HG02938 (cell line): Measurements from ENCODE around the gene KMT5C.

ENCODE experiments used
- ATAC-seq: cut with Tn5 transposase; IDR thresholded peaks from one replicate; pipeline ENCODE4 v1.9.1; 2021; ENCODE audit warnings: mild to moderate bottlenecking, moderate library complexity; ENCODE audit not compliant: unreplicated experiment

The KMT5C gene

DNA sequence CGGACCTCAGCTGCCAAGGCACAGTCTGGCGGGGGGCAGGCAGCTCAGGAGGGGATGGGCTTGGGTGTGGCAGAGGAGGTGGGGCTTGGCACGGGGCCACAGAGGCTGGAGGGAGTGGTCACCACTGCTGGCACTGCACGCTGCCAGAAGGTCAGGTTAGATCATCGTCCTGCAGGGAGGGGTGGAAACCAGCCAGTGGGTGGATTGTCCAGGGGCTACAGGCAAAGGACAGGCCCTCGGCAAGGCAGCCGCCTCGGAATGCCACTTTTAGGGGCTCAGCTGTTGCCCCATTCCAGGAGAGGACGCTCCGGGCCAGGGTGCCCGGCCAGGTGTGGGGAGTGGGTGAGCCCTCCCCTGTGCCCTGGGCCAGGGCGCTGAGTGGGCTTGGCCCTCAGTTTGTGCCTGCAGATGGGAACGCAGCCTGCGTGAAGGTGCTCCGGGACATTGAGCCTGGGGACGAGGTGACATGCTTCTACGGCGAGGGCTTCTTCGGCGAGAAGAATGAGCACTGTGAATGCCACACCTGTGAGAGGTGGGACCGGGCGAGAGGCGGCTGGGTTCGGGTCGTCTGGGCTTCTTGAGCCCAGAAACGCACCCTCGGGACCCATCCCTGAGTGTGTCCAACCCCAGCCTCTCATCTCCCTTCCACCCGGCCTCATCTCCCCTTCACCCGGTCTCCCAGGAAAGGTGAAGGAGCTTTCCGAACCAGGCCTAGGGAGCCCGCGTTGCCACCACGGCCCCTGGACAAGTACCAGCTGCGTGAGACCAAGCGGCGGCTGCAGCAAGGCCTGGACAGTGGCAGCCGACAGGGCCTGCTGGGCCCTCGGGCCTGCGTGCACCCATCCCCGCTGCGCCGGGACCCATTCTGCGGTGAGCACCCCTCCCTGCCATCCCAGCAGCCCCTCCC, 6.4 kb downstream of the KMT5C start:
- no peak for ATAC-seq

- ATAC-seq, result no peak
Observed at GRCh38 chr19:55346725-55347441, 7.2 kb downstream of the KMT5C start.

GRCh38 chr19:55347442-55348009, 7.8 kb downstream of the KMT5C start:
- ATAC-seq, result no peak

DNA sequence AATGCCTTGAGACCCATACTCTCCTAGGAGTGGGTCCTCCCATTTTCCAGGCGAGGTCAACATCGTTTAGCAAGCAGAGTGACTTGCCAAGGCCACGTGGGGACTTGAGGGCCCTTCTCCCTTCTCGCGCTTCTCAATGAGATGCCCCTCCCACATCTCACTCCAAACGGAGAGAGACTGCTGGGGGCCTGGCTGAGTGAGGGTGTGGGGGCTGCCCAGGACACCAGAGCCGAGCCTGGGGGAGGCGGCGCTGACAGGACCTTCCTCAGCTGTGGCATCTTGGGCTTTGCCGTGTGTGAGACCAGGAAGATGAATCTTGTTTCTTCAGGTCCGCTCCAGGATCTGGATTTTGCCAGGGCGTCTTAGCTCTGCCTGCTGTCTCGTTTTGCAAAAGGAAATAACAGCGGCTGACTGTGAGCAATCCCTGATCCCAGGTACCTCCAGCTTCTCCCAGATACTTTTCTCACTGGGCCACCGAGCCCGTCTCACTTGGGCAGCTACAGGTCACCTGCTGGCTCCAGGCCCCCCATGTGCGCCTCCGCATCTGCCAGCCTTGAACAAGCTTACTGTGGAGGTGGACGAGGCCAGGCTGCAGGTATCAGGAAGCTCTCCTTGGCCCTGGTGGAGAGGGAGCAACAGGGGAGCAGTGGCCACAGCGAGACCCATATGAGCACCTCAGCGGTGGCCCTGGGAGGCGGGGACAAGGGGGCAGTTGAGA, 8.8 kb downstream of the KMT5C start:
- no peak for ATAC-seq

GRCh38 chr19:55350620-55351315, 11.1 kb downstream of the KMT5C start:
- no peak for ATAC-seq

GRCh38 chr19:55352040-55352439, 12.4 kb downstream of the KMT5C start:
- no peak for ATAC-seq

- ATAC-seq, result no peak
Observed at GRCh38 chr19:55352549-55353145, 13.0 kb downstream of the KMT5C start.

- ATAC-seq, result no peak
Observed at GRCh38 chr19:55353356-55353802, 13.7 kb downstream of the KMT5C start.

- no peak for ATAC-seq
Observed at GRCh38 chr19:55353803-55354697, 14.4 kb downstream of the KMT5C start.

- ATAC-seq, result no peak
Observed at GRCh38 chr19:55354698-55355212, 15.1 kb downstream of the KMT5C start, which contains the start of gene COX6B2. Gene COX6B2 (minus strand): TSS chr19:55354719. CDS start chr19:55354521, 198 bp downstream.

- ATAC-seq, result no peak
Observed at GRCh38 chr19:55355213-55355821, 15.6 kb downstream of the KMT5C start.

DNA sequence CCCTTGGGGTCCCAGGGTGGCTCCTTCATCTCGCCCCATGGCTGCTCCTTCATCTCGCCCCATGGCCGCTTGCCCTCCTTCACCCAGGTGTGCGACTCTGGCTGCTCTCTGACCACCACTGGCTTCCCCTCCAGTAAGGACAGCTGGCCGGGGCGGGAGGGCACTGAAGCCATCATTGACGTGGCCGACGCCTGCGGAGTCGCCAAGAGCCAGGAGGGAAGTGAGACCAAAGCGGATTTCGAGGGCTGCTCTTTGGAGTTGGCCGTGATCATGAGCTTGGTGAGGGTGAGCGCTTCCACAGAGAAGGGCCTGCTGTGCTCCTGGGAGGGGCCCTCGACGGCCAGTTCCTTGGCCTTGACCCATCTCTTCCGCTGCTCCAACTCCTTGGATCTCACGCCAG, 18.8 kb downstream of the KMT5C start:
- no peak for ATAC-seq

- no peak for ATAC-seq
Observed at GRCh38 chr19:55358943-55359908, 19.6 kb downstream of the KMT5C start.

DNA sequence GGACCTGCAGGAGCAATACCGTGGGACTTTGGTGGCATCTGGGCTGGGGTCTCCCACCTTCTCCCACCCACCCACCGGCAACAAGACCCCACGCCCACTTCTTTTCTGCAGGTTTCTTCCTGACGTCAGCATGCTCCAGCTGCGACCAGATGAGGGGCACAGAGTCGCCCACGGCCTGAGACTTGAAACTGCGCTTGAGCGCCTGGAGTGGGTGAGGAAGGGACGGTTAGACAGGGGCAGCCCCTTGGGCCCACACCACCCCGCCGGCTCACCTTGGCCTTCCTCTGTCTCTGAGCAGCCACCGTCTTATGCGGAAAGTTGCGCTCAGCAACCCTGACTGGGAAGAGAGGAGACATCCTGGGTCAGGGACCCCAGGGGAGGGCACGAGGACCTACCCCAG, 21.2 kb downstream of the KMT5C start:
- ATAC-seq, result no peak

- no peak for ATAC-seq
Observed at GRCh38 chr19:55362174-55362989, 22.7 kb downstream of the KMT5C start.

- ATAC-seq, result no peak
Observed at GRCh38 chr19:55362990-55363716, 23.5 kb downstream of the KMT5C start, which contains the start of gene GARIN5B. Gene GARIN5B (minus strand): TSS chr19:55363260. CDS start chr19:55363066, 194 bp downstream.
